A549 (cell line): ENCODE results near the gene AKIRIN2. TPM values are rescaled to one million over a fixed set of nuclear protein-coding genes. Genes with fewer than 3 reads are reported as not detected.
"Not testable (repeated sequence)": the region's sequence is repeated elsewhere in the genome, so short reads cannot be mapped to it uniquely, and the experiment has no call there.

ENCODE experiments used
- ATAC-seq, 2 experiments: fragments of 200-7000 bp in 1 of 2; fragments of >200 bp in 1 of 2; cut with Nextera tagmentation in 1 of 2; cut with Tn5 transposase in 1 of 2; 3 replicates each; pipeline versions ENCODE4 v1.8.0 to v1.9.1; 2018 to 2020; ENCODE audit warnings: mild to moderate bottlenecking in 1 of 2, moderate library complexity in 1 of 2
- CTCF ChIA-PET: fragments of 300-600 bp; sonication (Branson Sonifier 250); formaldehyde crosslinking; extraction: SDS; loops from one replicate; lab custom pipeline; 2021; ENCODE audit warnings: antibody characterized with exemption, inconsistent platforms; lab: Yijun Ruan, JAX
- POLR2A ChIA-PET: fragments of 350-600 bp; formaldehyde crosslinking; extraction: SDS; loops from one replicate; lab custom pipeline; 2021; ENCODE audit warnings: antibody characterized with exemption, inconsistent platforms; lab: Yijun Ruan, JAX
- DNase-seq, 2 experiments: peaks; one replicate each; pipeline versions ENCODE4 v3.0.0 to v3.0.0-alpha.2; 2011 to 2016; ENCODE audit warnings: low read depth in 1 of 2, low spot score in 1 of 2
- FAIRE-seq: peaks from 2 replicates; lab custom pipeline; 2011; peaks lifted over from hg19 to GRCh38; lab: Jason Lieb, UNC
- H3K27ac ChIP-seq, 2 experiments: fragments of >200 bp; sonication (Bioruptor Twin); formaldehyde crosslinking; 3 replicates each; pipeline ENCODE4 v1.5.1; 2016 to 2017
- H3K4me1 ChIP-seq: fragments of >200 bp; sonication (Bioruptor Twin); formaldehyde crosslinking; 3 replicates; pipeline ENCODE4 v1.6.1; 2016
- H3K4me2 ChIP-seq: fragments of >200 bp; sonication (Bioruptor Twin); formaldehyde crosslinking; 3 replicates; pipeline ENCODE4 v1.6.1; 2016
- H3K4me3 ChIP-seq: fragments of >200 bp; sonication (Bioruptor Twin); formaldehyde crosslinking; 3 replicates; pipeline ENCODE4 v1.5.1; 2016
- H3K9me3 ChIP-seq: fragments of >200 bp; sonication (Bioruptor Twin); formaldehyde crosslinking; 3 replicates; pipeline ENCODE4 v1.6.1; 2016
- CHD4 ChIP-seq: fragments of 200-600 bp; sonication (generic); IDR thresholded peaks from 2 replicates; pipeline ENCODE4 v1.6.1; 2016; ENCODE audit warnings: antibody characterized with exemption, mild to moderate bottlenecking, borderline replicate concordance
- FOSB ChIP-seq: fragments of 250-450 bp; sonication (Bioruptor Pico); IDR thresholded peaks from 2 replicates; pipeline ENCODE4 v1.5.0; 2020; ENCODE audit warnings: mild to moderate bottlenecking, moderate library complexity
- GATA3 ChIP-seq: IDR thresholded peaks from 2 replicates; pipeline ENCODE4 v1.6.1; 2012; ENCODE audit warnings: borderline replicate concordance
- KDM5A ChIP-seq: fragments of 200-600 bp; sonication (generic); IDR thresholded peaks from 2 replicates; pipeline ENCODE4 v1.6.1; 2016; ENCODE audit warnings: antibody characterized with exemption, mild to moderate bottlenecking
- MAZ ChIP-seq: fragments of 150-350 bp; IDR thresholded peaks from 2 replicates; pipeline ENCODE4 v1.6.1; 2014; ENCODE audit warnings: antibody characterized with exemption, low read depth, low read length, borderline replicate concordance
- NPAS2 ChIP-seq: fragments of 250-450 bp; sonication (Bioruptor Pico); IDR thresholded peaks from 2 replicates; pipeline ENCODE4 v1.8.0; 2022; ENCODE audit warnings: mild to moderate bottlenecking, moderate library complexity, borderline replicate concordance
- POLR2AphosphoS2 ChIP-seq: conservative IDR thresholded peaks from 2 replicates; pipeline ENCODE4 v1.6.1; 2012; ENCODE audit warnings: low read length, improper control_type of control experiment, inconsistent platforms
- RFX5 ChIP-seq: fragments of 450-650 bp; IDR thresholded peaks from 2 replicates; pipeline ENCODE4 v1.7.1; 2014; ENCODE audit warnings: antibody characterized with exemption, mild to moderate bottlenecking, moderate library complexity
- SMC3 ChIP-seq: fragments of >200 bp; sonication (Bioruptor Twin); formaldehyde crosslinking; IDR thresholded peaks from 3 replicates; pipeline ENCODE4 v1.6.1; 2018; ENCODE audit warnings: inconsistent platforms
- TP53 ChIP-seq: fragments of 250-450 bp; sonication (Bioruptor Pico); IDR thresholded peaks from 2 replicates; pipeline ENCODE4 v1.5.0; 2021; ENCODE audit warnings: mild to moderate bottlenecking, moderate library complexity
- ZC3H11A ChIP-seq: fragments of 450-650 bp; IDR thresholded peaks from 2 replicates; pipeline ENCODE4 v1.6.1; 2014; ENCODE audit warnings: antibody characterized with exemption, mild to moderate bottlenecking
- ZNF302 ChIP-seq: fragments of 250-450 bp; sonication (Bioruptor Pico); IDR thresholded peaks from 2 replicates; pipeline ENCODE4 v1.9.0; 2021; ENCODE audit warnings: inconsistent platforms, mild to moderate bottlenecking, moderate library complexity
- WGBS: methylation state at CpG from one replicate; pipeline ENCODE4 v1.1.6; 2017; ENCODE audit errors: missing lambda C conversion rate; 5-methylcytosine and 5-hydroxymethylcytosine counted together
- polyA plus RNA-seq, 4 experiments: library from polyadenylated mRNA; depleted of rRNA in 3 of 4; stranded (reverse); fragments of >200 nt; fragmentation: RNase III in 1 of 4; extraction: RNeasy Plus Mini Kit Qiagen cat#74134 plus additional on column Dnase treatment in 1 of 4; gene quantifications; 2 replicates in 3 of 4; 3 replicates in 1 of 4; pipeline ENCODE4 v1.2.3, GENCODE V29; 2011 to 2017
- TF ChIP-seq, protein P1 (sequence below): fragments of >200 bp; sonication (Bioruptor Twin); formaldehyde crosslinking; IDR thresholded peaks from 3 replicates; pipeline ENCODE4 v1.6.1; 2016
- TF ChIP-seq, protein P2 (sequence below): IDR thresholded peaks from 2 replicates; pipeline ENCODE4 v1.6.1; 2012
- TF ChIP-seq, protein P3 (sequence below): fragments of 200-600 bp; sonication (generic); IDR thresholded peaks from 2 replicates; pipeline ENCODE4 v1.6.1; 2016; ENCODE audit warnings: antibody characterized with exemption, mild to moderate bottlenecking, moderate library complexity
- TF ChIP-seq, protein P4 (sequence below): fragments of 250-450 bp; sonication (Bioruptor Pico); IDR thresholded peaks from 2 replicates; pipeline ENCODE4 v1.5.0; 2020; ENCODE audit warnings: low read depth, mild to moderate bottlenecking, moderate library complexity
- TF ChIP-seq, protein P5 (sequence below): IDR thresholded peaks from 2 replicates; pipeline ENCODE4 v1.6.1; 2012; ENCODE audit warnings: low read depth, borderline replicate concordance
- TF ChIP-seq, protein P6 (sequence below): fragments of >200 bp; sonication (Bioruptor Twin); formaldehyde crosslinking; IDR thresholded peaks from 3 replicates; pipeline ENCODE4 v1.5.1; 2016
- TF ChIP-seq, protein P7 (sequence below): fragments of 250-450 bp; sonication (Bioruptor Pico); IDR thresholded peaks from 2 replicates; pipeline ENCODE4 v1.5.0; 2021; ENCODE audit warnings: mild to moderate bottlenecking, moderate library complexity, borderline replicate concordance
- TF ChIP-seq, protein P8 (sequence below): fragments of 450-650 bp; IDR thresholded peaks from 2 replicates; pipeline ENCODE4 v1.6.1; 2014; ENCODE audit warnings: antibody characterized with exemption

The AKIRIN2 gene
- polyA plus RNA-seq, 2 of the 4 experiments (the other 2 are of a cell fraction) = 23.7 to 40.1 TPM

DNA sequence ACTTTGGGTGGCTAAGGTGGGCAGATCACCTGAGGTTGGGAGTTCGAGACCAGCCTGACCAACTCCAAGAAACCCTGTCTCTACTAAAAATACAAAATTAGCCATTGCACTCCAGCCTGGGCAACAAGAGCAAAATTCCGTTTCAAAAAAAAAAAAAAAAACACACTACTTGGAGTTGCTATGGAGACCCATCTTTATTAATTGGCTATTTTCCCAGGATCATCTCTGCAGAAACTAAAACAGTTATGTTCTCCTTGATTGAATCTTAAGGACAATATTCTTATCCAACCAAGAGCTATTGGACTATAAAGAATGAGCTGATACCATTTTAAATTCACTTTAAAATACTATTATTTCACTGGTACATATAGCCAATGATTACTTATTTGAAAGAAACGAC, 14.7 kb downstream of the AKIRIN2 start (continued):
- TF ChIP-seq, protein P1, sequence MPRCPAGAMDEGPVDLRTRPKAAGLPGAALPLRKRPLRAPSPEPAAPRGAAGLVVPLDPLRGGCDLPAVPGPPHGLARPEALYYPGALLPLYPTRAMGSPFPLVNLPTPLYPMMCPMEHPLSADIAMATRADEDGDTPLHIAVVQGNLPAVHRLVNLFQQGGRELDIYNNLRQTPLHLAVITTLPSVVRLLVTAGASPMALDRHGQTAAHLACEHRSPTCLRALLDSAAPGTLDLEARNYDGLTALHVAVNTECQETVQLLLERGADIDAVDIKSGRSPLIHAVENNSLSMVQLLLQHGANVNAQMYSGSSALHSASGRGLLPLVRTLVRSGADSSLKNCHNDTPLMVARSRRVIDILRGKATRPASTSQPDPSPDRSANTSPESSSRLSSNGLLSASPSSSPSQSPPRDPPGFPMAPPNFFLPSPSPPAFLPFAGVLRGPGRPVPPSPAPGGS = no peak
- no peak for TF ChIP-seq NPAS2 (CRISPR knock-in tag)
- TF ChIP-seq MAZ = no peak
- no peak for TF ChIP-seq CHD4
- TF ChIP-seq, protein P2, sequence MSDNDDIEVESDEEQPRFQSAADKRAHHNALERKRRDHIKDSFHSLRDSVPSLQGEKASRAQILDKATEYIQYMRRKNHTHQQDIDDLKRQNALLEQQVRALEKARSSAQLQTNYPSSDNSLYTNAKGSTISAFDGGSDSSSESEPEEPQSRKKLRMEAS = no peak
- TF ChIP-seq, all 56 proteins: peak for 0

DNA sequence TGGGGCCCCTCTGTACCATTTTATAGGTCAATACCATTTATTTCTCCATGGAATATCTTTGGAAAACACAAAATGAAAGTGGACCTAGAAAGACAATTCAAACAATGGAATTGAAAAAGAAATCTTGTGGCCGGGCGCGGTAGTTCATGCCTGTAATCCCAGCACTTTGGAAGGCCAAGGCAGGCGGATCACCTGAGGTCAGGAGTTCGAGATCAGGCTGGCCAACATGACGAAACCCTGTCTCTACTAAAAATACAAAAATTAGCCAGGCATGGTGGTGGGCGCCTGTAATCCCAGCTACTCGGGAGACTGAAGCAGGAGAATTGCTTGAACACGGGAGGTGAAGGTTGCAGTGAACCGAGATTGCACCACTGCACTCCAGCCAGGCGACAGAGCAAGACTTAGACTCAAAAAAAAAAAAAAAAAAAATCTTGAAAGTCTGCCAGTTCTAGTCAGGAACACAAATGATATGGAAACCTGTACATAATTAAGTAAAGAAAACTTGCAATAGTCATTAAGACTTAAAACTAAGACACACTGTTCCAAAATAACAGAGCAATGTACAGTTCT, 15.3 kb downstream of the AKIRIN2 start:
- H3K4me2 ChIP-seq, DNase-seq, H3K4me3 ChIP-seq, ATAC-seq, CTCF ChIA-PET, H3K9me3 ChIP-seq, H3K27ac ChIP-seq, FAIRE-seq: not testable (repeated sequence)
- peaks cover 73% of the 10 kb centered on the region for H3K4me1 ChIP-seq
- WGBS = 84% methylated on average over 11 of the region's 11 CpGs
- POLR2A ChIA-PET = interaction anchor here (1.0 kb wide), 1 partner anchor 16 kb away, joined by 9 read pairs; the partner anchor contains the start of gene AKIRIN2

DNA sequence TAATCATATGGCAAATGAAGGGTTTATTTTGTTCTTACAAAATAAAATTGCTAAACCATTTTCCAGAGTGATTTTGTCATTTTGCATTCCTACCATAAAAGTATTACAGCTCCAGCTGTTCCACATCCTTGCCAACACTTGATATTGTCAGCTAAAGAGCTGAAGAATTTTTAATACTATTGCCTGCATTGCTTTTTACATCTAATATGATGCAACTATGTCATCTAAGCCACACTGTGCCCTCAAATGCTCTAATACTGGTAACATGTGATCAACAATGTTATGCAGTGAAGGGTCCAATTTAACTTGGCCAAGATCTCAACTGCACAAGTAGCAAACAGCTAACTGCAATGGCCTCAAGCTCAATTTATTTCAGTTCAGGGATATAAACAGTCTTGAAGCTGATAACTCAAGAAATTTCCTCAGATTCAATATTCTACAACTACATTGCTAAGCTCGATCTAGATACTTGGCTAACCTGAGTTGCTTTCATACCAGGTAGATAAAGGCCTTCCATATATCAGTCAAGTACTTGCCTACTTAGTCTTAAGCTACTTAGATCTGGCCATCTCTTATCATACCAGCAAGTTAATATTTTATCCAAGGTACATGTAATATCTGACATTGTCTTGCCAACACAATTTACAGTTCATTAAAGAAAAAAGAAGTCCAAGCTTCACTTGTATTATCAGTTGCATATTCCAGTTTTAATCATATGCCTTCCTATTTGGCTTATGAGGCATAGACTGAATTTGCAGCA, 17.0 kb downstream of the AKIRIN2 start:
- Histone ChIP-seq H3K4me3 (no peak overlapping the region), H3K4me1 (peaks cover 79% of the 10 kb centered on the region), H3K4me2 (no peak overlapping the region), H3K27ac (no peak overlapping the region), H3K9me3 (no peaks in the 10 kb centered on the region)
- ChIA-PET CTCF (no interaction called here), POLR2A (no interaction called here)
- no peak for ATAC-seq
- no peak for FAIRE-seq
- WGBS = 96% methylated on average over 1 of the region's 1 CpG
- no peak for DNase-seq
- TF ChIP-seq KDM5A (no peak), CHD4 (no peak), GATA3 (no peak), SMC3 (no peak), RFX5 (no peak), TP53 (CRISPR knock-in tag) (no peak), ZC3H11A (no peak), FOSB (CRISPR knock-in tag) (no peak), ZNF302 (CRISPR knock-in tag) (no peak), POLR2AphosphoS2 (no peak)
- TF ChIP-seq, protein P3, sequence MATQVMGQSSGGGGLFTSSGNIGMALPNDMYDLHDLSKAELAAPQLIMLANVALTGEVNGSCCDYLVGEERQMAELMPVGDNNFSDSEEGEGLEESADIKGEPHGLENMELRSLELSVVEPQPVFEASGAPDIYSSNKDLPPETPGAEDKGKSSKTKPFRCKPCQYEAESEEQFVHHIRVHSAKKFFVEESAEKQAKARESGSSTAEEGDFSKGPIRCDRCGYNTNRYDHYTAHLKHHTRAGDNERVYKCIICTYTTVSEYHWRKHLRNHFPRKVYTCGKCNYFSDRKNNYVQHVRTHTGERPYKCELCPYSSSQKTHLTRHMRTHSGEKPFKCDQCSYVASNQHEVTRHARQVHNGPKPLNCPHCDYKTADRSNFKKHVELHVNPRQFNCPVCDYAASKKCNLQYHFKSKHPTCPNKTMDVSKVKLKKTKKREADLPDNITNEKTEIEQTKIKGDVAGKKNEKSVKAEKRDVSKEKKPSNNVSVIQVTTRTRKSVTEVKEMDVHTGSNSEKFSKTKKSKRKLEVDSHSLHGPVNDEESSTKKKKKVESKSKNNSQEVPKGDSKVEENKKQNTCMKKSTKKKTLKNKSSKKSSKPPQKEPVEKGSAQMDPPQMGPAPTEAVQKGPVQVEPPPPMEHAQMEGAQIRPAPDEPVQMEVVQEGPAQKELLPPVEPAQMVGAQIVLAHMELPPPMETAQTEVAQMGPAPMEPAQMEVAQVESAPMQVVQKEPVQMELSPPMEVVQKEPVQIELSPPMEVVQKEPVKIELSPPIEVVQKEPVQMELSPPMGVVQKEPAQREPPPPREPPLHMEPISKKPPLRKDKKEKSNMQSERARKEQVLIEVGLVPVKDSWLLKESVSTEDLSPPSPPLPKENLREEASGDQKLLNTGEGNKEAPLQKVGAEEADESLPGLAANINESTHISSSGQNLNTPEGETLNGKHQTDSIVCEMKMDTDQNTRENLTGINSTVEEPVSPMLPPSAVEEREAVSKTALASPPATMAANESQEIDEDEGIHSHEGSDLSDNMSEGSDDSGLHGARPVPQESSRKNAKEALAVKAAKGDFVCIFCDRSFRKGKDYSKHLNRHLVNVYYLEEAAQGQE = no peak
- TF ChIP-seq, protein P4, sequence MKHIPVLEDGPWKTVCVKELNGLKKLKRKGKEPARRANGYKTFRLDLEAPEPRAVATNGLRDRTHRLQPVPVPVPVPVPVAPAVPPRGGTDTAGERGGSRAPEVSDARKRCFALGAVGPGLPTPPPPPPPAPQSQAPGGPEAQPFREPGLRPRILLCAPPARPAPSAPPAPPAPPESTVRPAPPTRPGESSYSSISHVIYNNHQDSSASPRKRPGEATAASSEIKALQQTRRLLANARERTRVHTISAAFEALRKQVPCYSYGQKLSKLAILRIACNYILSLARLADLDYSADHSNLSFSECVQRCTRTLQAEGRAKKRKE (CRISPR knock-in tag) = no peak
- TF ChIP-seq, protein P5, sequence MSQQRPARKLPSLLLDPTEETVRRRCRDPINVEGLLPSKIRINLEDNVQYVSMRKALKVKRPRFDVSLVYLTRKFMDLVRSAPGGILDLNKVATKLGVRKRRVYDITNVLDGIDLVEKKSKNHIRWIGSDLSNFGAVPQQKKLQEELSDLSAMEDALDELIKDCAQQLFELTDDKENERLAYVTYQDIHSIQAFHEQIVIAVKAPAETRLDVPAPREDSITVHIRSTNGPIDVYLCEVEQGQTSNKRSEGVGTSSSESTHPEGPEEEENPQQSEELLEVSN = no peak
- TF ChIP-seq, protein P6, sequence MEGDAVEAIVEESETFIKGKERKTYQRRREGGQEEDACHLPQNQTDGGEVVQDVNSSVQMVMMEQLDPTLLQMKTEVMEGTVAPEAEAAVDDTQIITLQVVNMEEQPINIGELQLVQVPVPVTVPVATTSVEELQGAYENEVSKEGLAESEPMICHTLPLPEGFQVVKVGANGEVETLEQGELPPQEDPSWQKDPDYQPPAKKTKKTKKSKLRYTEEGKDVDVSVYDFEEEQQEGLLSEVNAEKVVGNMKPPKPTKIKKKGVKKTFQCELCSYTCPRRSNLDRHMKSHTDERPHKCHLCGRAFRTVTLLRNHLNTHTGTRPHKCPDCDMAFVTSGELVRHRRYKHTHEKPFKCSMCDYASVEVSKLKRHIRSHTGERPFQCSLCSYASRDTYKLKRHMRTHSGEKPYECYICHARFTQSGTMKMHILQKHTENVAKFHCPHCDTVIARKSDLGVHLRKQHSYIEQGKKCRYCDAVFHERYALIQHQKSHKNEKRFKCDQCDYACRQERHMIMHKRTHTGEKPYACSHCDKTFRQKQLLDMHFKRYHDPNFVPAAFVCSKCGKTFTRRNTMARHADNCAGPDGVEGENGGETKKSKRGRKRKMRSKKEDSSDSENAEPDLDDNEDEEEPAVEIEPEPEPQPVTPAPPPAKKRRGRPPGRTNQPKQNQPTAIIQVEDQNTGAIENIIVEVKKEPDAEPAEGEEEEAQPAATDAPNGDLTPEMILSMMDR = no peak
- TF ChIP-seq, protein P7, sequence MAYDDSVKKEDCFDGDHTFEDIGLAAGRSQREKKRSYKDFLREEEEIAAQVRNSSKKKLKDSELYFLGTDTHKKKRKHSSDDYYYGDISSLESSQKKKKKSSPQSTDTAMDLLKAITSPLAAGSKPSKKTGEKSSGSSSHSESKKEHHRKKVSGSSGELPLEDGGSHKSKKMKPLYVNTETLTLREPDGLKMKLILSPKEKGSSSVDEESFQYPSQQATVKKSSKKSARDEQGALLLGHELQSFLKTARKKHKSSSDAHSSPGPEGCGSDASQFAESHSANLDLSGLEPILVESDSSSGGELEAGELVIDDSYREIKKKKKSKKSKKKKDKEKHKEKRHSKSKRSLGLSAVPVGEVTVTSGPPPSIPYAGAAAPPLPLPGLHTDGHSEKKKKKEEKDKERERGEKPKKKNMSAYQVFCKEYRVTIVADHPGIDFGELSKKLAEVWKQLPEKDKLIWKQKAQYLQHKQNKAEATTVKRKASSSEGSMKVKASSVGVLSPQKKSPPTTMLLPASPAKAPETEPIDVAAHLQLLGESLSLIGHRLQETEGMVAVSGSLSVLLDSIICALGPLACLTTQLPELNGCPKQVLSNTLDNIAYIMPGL (CRISPR knock-in tag) = no peak
- TF ChIP-seq, protein P8, sequence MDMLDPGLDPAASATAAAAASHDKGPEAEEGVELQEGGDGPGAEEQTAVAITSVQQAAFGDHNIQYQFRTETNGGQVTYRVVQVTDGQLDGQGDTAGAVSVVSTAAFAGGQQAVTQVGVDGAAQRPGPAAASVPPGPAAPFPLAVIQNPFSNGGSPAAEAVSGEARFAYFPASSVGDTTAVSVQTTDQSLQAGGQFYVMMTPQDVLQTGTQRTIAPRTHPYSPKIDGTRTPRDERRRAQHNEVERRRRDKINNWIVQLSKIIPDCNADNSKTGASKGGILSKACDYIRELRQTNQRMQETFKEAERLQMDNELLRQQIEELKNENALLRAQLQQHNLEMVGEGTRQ = no peak
